Panc1 (cell line): ENCODE results near the gene CRYGN.

Experiments used
- SIN3A ChIP-seq: IDR thresholded peaks from 2 replicates; pipeline ENCODE4 v1.6.1; 2012; ENCODE audit warnings: low read depth, mild to moderate bottlenecking, low read length, moderate library complexity, borderline replicate concordance; ENCODE audit not compliant: insufficient read depth
- TCF7L2 ChIP-seq: IDR thresholded peaks from 2 replicates; pipeline ENCODE4 v1.6.1; 2011; ENCODE audit warnings: mild to moderate bottlenecking, low read depth, low read length, inconsistent platforms
- TF ChIP-seq, protein P1 (sequence below): fragments of 450-650 bp; IDR thresholded peaks from 2 replicates; pipeline ENCODE4 v1.5.1; 2017; ENCODE audit warnings: mild to moderate bottlenecking
- TF ChIP-seq, protein P2 (sequence below), 2 experiments: IDR thresholded peaks; 2 replicates each; pipeline ENCODE4 v1.6.1; 2011 to 2012; ENCODE audit warnings: low read depth in 2 of 2, control low read depth in 1 of 2, low read length in 1 of 2, mild to moderate bottlenecking in 1 of 2, moderate library complexity in 1 of 2; ENCODE audit not compliant: insufficient read depth in 1 of 2

DNA sequence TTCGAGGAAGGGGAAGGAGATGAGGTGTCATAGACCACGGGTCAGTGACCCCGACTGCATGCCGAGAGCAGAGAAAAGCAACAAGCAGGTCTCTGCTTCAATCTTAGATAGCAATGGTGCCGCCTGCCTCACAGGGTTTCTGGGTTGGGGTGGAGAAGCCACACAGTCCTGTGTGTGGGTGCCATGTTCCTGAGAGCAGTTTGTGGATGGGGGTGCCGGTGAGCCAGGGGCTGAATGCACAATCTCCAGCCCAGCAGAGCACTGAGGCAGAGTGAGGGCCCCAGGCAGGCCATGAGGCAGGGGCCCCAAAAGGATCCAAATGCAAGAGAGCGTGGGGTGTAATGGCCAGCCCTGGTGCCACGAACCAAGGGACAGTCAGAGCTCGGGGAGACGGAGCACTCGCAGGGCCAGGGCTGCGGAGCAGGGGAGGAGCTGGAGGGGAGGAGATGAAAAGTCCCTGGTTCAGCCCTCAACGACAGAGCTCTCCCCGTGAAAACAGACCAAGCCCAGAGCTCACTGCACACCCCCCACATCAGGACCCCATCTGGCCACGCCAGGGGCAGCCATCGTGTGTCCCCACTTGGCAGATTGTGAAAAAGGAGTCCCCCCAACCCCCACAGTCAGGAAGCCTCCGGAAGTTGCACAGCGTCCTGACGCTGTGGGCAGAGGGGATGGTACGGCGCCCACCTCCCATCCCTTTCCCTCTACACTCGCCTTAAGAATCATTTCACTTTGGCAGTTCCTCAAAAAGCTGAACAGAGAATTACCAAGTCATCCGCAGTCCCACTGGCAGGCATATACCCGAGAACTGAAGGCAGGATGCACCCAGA, 50.0 kb downstream of the CRYGN start:
- TF ChIP-seq, protein P1, sequence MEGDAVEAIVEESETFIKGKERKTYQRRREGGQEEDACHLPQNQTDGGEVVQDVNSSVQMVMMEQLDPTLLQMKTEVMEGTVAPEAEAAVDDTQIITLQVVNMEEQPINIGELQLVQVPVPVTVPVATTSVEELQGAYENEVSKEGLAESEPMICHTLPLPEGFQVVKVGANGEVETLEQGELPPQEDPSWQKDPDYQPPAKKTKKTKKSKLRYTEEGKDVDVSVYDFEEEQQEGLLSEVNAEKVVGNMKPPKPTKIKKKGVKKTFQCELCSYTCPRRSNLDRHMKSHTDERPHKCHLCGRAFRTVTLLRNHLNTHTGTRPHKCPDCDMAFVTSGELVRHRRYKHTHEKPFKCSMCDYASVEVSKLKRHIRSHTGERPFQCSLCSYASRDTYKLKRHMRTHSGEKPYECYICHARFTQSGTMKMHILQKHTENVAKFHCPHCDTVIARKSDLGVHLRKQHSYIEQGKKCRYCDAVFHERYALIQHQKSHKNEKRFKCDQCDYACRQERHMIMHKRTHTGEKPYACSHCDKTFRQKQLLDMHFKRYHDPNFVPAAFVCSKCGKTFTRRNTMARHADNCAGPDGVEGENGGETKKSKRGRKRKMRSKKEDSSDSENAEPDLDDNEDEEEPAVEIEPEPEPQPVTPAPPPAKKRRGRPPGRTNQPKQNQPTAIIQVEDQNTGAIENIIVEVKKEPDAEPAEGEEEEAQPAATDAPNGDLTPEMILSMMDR: no peak
- TF ChIP-seq TCF7L2 (no peak), SIN3A (no peak)
- TF ChIP-seq, protein P2, sequence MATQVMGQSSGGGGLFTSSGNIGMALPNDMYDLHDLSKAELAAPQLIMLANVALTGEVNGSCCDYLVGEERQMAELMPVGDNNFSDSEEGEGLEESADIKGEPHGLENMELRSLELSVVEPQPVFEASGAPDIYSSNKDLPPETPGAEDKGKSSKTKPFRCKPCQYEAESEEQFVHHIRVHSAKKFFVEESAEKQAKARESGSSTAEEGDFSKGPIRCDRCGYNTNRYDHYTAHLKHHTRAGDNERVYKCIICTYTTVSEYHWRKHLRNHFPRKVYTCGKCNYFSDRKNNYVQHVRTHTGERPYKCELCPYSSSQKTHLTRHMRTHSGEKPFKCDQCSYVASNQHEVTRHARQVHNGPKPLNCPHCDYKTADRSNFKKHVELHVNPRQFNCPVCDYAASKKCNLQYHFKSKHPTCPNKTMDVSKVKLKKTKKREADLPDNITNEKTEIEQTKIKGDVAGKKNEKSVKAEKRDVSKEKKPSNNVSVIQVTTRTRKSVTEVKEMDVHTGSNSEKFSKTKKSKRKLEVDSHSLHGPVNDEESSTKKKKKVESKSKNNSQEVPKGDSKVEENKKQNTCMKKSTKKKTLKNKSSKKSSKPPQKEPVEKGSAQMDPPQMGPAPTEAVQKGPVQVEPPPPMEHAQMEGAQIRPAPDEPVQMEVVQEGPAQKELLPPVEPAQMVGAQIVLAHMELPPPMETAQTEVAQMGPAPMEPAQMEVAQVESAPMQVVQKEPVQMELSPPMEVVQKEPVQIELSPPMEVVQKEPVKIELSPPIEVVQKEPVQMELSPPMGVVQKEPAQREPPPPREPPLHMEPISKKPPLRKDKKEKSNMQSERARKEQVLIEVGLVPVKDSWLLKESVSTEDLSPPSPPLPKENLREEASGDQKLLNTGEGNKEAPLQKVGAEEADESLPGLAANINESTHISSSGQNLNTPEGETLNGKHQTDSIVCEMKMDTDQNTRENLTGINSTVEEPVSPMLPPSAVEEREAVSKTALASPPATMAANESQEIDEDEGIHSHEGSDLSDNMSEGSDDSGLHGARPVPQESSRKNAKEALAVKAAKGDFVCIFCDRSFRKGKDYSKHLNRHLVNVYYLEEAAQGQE (IDR thresholded peaks at IDR 0.05; ENCODE audit: insufficient read depth in 1 of 2, low read depth in 2 of 2, low read length in 1 of 2): no peak
